ENCODE data around the gene RABGGTA. TPM values are rescaled to one million over a fixed set of nuclear protein-coding genes. Genes with fewer than 3 reads are reported as not detected.

Gene RABGGTA
- total RNA-seq, 2 experiments from 2014 or later: 24.3 to 27.3 TPM

- Histone ChIP-seq H3K79me2 (ENCODE audit: insufficient read depth, low read depth, low read length) (no peaks in the 10 kb centered on the region), H3K4me2 (ENCODE audit: low read length) (no peak overlapping the region), H3K36me3 (ENCODE audit: insufficient read depth, low read length) (peaks cover 42% of the 10 kb centered on the region), H2AFZ (ENCODE audit: low read length) (no peak overlapping the region), H3K4me3 (ENCODE audit: low read depth, low read length, poor library complexity, severe bottlenecking) (no peak overlapping the region), H3K4me1 (ENCODE audit: insufficient read depth, low read length, poor library complexity, severe bottlenecking) (peaks cover 38% of the 10 kb centered on the region), H4K20me1 (ENCODE audit: insufficient read depth, low read length) (no peaks in the 10 kb centered on the region), H3K9me3 (ENCODE audit: low read length) (no peaks in the 10 kb centered on the region), H3K9me2 (ENCODE audit: insufficient read depth, low read length) (no peaks in the 10 kb centered on the region), H3K27ac (ENCODE audit: low read depth, low read length, poor library complexity, severe bottlenecking) (no peak overlapping the region)
- ChIA-PET POLR2A (no interaction called here), CTCF (ENCODE audit: unreplicated experiment) (no interaction called here)
- TF ChIP-seq CTCF (conservative IDR thresholded peaks at IDR 0.05; ENCODE audit: low read length) (no peak), EZH2phosphoT487 (IDR thresholded peaks at IDR 0.05; ENCODE audit: borderline replicate concordance, low read depth, low read length) (no peak)
- no TSS peak for BruUV-seq (replicated peaks)
- intact Hi-C loops (cut with micrococcal nuclease; ENCODE audit: unreplicated experiment): no loop called here
- DNase-seq (ENCODE audit: low spot score): no peak
Observed at GRCh38 chr14:24314377-24315193, 43.2 kb upstream of the RABGGTA start.

DNA sequence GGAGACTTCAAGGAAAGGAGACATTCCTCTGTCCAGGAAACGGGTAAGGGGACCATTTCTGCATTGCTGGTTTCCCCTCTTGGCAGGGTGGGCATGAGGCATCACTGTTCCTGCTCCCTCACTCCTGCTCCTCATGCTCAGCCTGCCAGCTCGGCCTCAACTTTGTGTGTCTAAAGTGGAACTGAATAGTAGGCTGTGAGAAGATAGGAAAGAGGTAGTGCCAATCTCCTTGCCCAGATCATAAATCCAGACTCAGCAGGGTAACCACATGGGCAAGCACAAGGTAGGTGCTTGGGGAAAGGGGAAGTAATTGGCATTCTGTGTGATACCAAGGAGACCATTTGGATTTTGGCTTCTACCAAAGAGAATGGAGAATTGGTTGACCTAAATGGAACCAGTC lies 42.5 kb upstream of the RABGGTA start:
- POLR2A ChIA-PET: no interaction called here
- no peaks in the 10 kb centered on the region for H3K9me2 ChIP-seq (ENCODE audit: insufficient read depth, low read length)
- H3K4me1 ChIP-seq (ENCODE audit: insufficient read depth, low read length, poor library complexity, severe bottlenecking): peaks cover 38% of the 10 kb centered on the region
- H3K27ac ChIP-seq (ENCODE audit: low read depth, low read length, poor library complexity, severe bottlenecking): no peak overlapping the region
- TF ChIP-seq CTCF (conservative IDR thresholded peaks at IDR 0.05; ENCODE audit: low read length) (no peak), EZH2phosphoT487 (IDR thresholded peaks at IDR 0.05; ENCODE audit: borderline replicate concordance, low read depth, low read length) (no peak)
- intact Hi-C loops (cut with micrococcal nuclease; ENCODE audit: unreplicated experiment): no loop called here
- BruUV-seq (replicated peaks): no TSS peak
- CTCF ChIA-PET (ENCODE audit: unreplicated experiment): no interaction called here
- H4K20me1 ChIP-seq (ENCODE audit: insufficient read depth, low read length): no peaks in the 10 kb centered on the region
- H3K79me2 ChIP-seq (ENCODE audit: insufficient read depth, low read depth, low read length): no peaks in the 10 kb centered on the region
- DNase-seq (ENCODE audit: low spot score): no peak
- no peak overlapping the region for H3K4me2 ChIP-seq (ENCODE audit: low read length)
- no peak overlapping the region for H3K4me3 ChIP-seq (ENCODE audit: low read depth, low read length, poor library complexity, severe bottlenecking)
- no peak overlapping the region for H2AFZ ChIP-seq (ENCODE audit: low read length)
- H3K9me3 ChIP-seq (ENCODE audit: low read length): no peaks in the 10 kb centered on the region
- H3K36me3 ChIP-seq (ENCODE audit: insufficient read depth, low read length): peaks cover 49% of the 10 kb centered on the region

Measured in OCI-LY7 (cell line).